ENCODE data around the gene USP31. TPM values are rescaled to one million over a fixed set of nuclear protein-coding genes. Genes with fewer than 3 reads are reported as not detected.
"Not testable (repeated sequence)": the region's sequence is repeated elsewhere in the genome, so short reads cannot be mapped to it uniquely, and the experiment has no call there.

The USP31 gene
- total and polyA plus RNA-seq, 2 donors (not counting 1 experiment from before 2014, with no cell fraction given), result 1.6 to 6.7 TPM

- no peaks in the 10 kb centered on the region for H4K20me1 ChIP-seq (ENCODE audit: control insufficient read depth, insufficient read depth, low read length, poor library complexity, severe bottlenecking)
- no peak overlapping the region for H3K4me2 ChIP-seq (replicated peaks; ENCODE audit: low read depth, low read length, poor library complexity, severe bottlenecking)
- no peaks in the 10 kb centered on the region for H3K9me3 ChIP-seq (ENCODE audit: control extremely low read depth in 1 of 3, control insufficient read depth in 2 of 3, insufficient read depth in 1 of 3, low read length in 2 of 3)
- no peaks in the 10 kb centered on the region for H3K27me3 Mint-ChIP-seq
- WGBS (ENCODE audit: insufficient coverage), result 98% methylated on average over 5 of the region's 5 CpGs
- intact Hi-C loops (cut with micrococcal nuclease), result no loop called here
- CTCF ChIA-PET, result interaction anchor here (0.6 kb wide), 1 partner anchor 35 kb away, joined by 3 read pairs; no protein-coding TSS in a partner anchor
- POLR2A ChIA-PET, result no interaction called here
- DNase-seq, result no peak
- H3K9me3 Mint-ChIP-seq (ENCODE audit: insufficient read depth), result peaks cover 2% of the 10 kb centered on the region
- no peaks in the 10 kb centered on the region for H3K36me3 ChIP-seq (replicated peaks in 1 of 2; ENCODE audit: control extremely low read depth in 1 of 2, control insufficient read depth in 1 of 2, extremely low read depth in 1 of 2, insufficient read depth in 2 of 2, low read length in 1 of 2)
- no peak overlapping the region for H2AFZ ChIP-seq (ENCODE audit: insufficient read depth, low read depth, low read length, poor library complexity, severe bottlenecking)
- H3K79me2 ChIP-seq (ENCODE audit: control insufficient read depth, insufficient read depth, low read length), result no peaks in the 10 kb centered on the region
- ATAC-seq (ENCODE audit: low read depth), result no peak
- no peak overlapping the region for H3K27ac ChIP-seq (ENCODE audit: low read length in 2 of 2)
- H3K27me3 ChIP-seq (replicated peaks in 1 of 4; ENCODE audit: control extremely low read depth in 1 of 4, control insufficient read depth in 3 of 4, insufficient read depth in 4 of 4, low read length in 3 of 4), result no peaks in the 10 kb centered on the region
- H3K9ac ChIP-seq (ENCODE audit: low read length), result no peak overlapping the region
- H3K27ac Mint-ChIP-seq, result no peak overlapping the region
- H3K4me1 ChIP-seq (ENCODE audit: control insufficient read depth in 2 of 2, insufficient read depth in 2 of 2, low read length in 2 of 2), result no peaks in the 10 kb centered on the region
- H3K4me3 Mint-ChIP-seq, result no peak overlapping the region
- peaks cover 4% of the 10 kb centered on the region for H3K4me1 Mint-ChIP-seq
- no peak overlapping the region for H3K4me3 ChIP-seq (ENCODE audit: control extremely low read depth in 1 of 5, extremely low read depth in 1 of 5, insufficient read depth in 1 of 5, low read depth in 2 of 5, low read length in 4 of 5)
- no peak for TF ChIP-seq CTCF (IDR thresholded peaks at IDR 0.05)
- no peak for TF ChIP-seq EZH2 (IDR thresholded peaks at IDR 0.05; ENCODE audit: borderline replicate concordance, insufficient read depth, low read depth, low read length, poor library complexity, severe bottlenecking)
Measured at GRCh38 chr16:23101012-23101550, 48.2 kb downstream of the USP31 start.

- H3K27ac ChIP-seq (ENCODE audit: low read length in 2 of 2); H3K4me1 ChIP-seq (ENCODE audit: control insufficient read depth in 2 of 2, insufficient read depth in 2 of 2, low read length in 2 of 2); H3K27ac Mint-ChIP-seq; CTCF ChIA-PET; H3K9me3 Mint-ChIP-seq (ENCODE audit: insufficient read depth); H3K9me3 ChIP-seq (ENCODE audit: control extremely low read depth in 1 of 3, control insufficient read depth in 2 of 3, insufficient read depth in 1 of 3, low read length in 2 of 3); H3K4me3 Mint-ChIP-seq; H4K20me1 ChIP-seq (ENCODE audit: control insufficient read depth, insufficient read depth, low read length, poor library complexity, severe bottlenecking); H2AFZ ChIP-seq (ENCODE audit: insufficient read depth, low read depth, low read length, poor library complexity, severe bottlenecking); H3K4me2 ChIP-seq (replicated peaks; ENCODE audit: low read depth, low read length, poor library complexity, severe bottlenecking); H3K27me3 ChIP-seq (replicated peaks in 1 of 4; ENCODE audit: control extremely low read depth in 1 of 4, control insufficient read depth in 3 of 4, insufficient read depth in 4 of 4, low read length in 3 of 4); H3K27me3 Mint-ChIP-seq; DNase-seq; H3K36me3 ChIP-seq (replicated peaks in 1 of 2; ENCODE audit: control extremely low read depth in 1 of 2, control insufficient read depth in 1 of 2, extremely low read depth in 1 of 2, insufficient read depth in 2 of 2, low read length in 1 of 2); H3K79me2 ChIP-seq (ENCODE audit: control insufficient read depth, insufficient read depth, low read length); intact Hi-C loops (cut with micrococcal nuclease); POLR2A ChIA-PET; H3K9ac ChIP-seq (ENCODE audit: low read length); ATAC-seq (ENCODE audit: low read depth); H3K4me1 Mint-ChIP-seq; H3K4me3 ChIP-seq (ENCODE audit: control extremely low read depth in 1 of 5, extremely low read depth in 1 of 5, insufficient read depth in 1 of 5, low read depth in 2 of 5, low read length in 4 of 5): not testable (repeated sequence)
- no CpG with 5 or more reads among the region's 2 CpGs for WGBS (ENCODE audit: insufficient coverage)
Measured at GRCh38 chr16:23096450-23096849, 52.8 kb downstream of the USP31 start.

GRCh38 chr16:23094136-23094535, 55.1 kb downstream of the USP31 start:
- H3K9me3 ChIP-seq (ENCODE audit: control extremely low read depth in 1 of 3, control insufficient read depth in 2 of 3, insufficient read depth in 1 of 3, low read length in 2 of 3); ATAC-seq (ENCODE audit: low read depth); H3K4me3 Mint-ChIP-seq; H3K36me3 ChIP-seq (replicated peaks in 1 of 2; ENCODE audit: control extremely low read depth in 1 of 2, control insufficient read depth in 1 of 2, extremely low read depth in 1 of 2, insufficient read depth in 2 of 2, low read length in 1 of 2); H4K20me1 ChIP-seq (ENCODE audit: control insufficient read depth, insufficient read depth, low read length, poor library complexity, severe bottlenecking); POLR2A ChIA-PET; H3K4me1 Mint-ChIP-seq; H3K79me2 ChIP-seq (ENCODE audit: control insufficient read depth, insufficient read depth, low read length); intact Hi-C loops (cut with micrococcal nuclease); H3K27ac ChIP-seq (ENCODE audit: low read length in 2 of 2); H3K4me3 ChIP-seq (ENCODE audit: control extremely low read depth in 1 of 5, extremely low read depth in 1 of 5, insufficient read depth in 1 of 5, low read depth in 2 of 5, low read length in 4 of 5); H3K4me1 ChIP-seq (ENCODE audit: control insufficient read depth in 2 of 2, insufficient read depth in 2 of 2, low read length in 2 of 2); H3K27ac Mint-ChIP-seq; H3K9ac ChIP-seq (ENCODE audit: low read length); DNase-seq; H3K9me3 Mint-ChIP-seq (ENCODE audit: insufficient read depth); H3K4me2 ChIP-seq (replicated peaks; ENCODE audit: low read depth, low read length, poor library complexity, severe bottlenecking); H3K27me3 Mint-ChIP-seq; CTCF ChIA-PET; H3K27me3 ChIP-seq (replicated peaks in 1 of 4; ENCODE audit: control extremely low read depth in 1 of 4, control insufficient read depth in 3 of 4, insufficient read depth in 4 of 4, low read length in 3 of 4); H2AFZ ChIP-seq (ENCODE audit: insufficient read depth, low read depth, low read length, poor library complexity, severe bottlenecking): not testable (repeated sequence)
- WGBS (ENCODE audit: insufficient coverage), result 98% methylated on average over 5 of the region's 5 CpGs

Measured in B cell (primary cell).